ENCODE results near the gene GRAMD1B. TPM values are rescaled to one million over a fixed set of nuclear protein-coding genes. Genes with fewer than 3 reads are reported as not detected.
A peak's percentile ranks its signal among the peaks of the same experiment; 100 is the strongest.

Gene GRAMD1B
- polyA plus RNA-seq, 3 donors, result 3.2 to 13.9 (median 3.3) TPM

GRCh38 chr11:123479048-123479837, 49.2 kb downstream of the GRAMD1B start:
- H3K27me3 Mint-ChIP-seq (ENCODE audit: low read depth in 3 of 3), result no peaks in the 10 kb centered on the region
- under 1% methylated on average over 11 of the region's 12 CpGs for WGBS (ENCODE audit: insufficient coverage)
- H3K4me1 Mint-ChIP-seq, result peaks cover 76% of the 10 kb centered on the region
- Histone ChIP-seq H3K9ac (ENCODE audit: insufficient read depth, low read length, poor library complexity, severe bottlenecking) (peak overlapping the region; percentile 29), H3K27me3 (ENCODE audit: control insufficient read depth in 2 of 2, insufficient read depth in 2 of 2, low read length in 2 of 2) (no peaks in the 10 kb centered on the region), H2AFZ (ENCODE audit: insufficient read depth, low read depth, low read length, poor library complexity, severe bottlenecking) (peak overlapping the region; percentile 70), H3K79me2 (ENCODE audit: insufficient read depth, low read length) (peaks cover 49% of the 10 kb centered on the region), H3K4me3 (replicated peaks in 1 of 3; ENCODE audit: low read depth in 2 of 3, low read length in 3 of 3) (peak overlapping the region; percentile 19 to 78 (median 74)), H4K20me1 (ENCODE audit: insufficient read depth, low read length) (peaks cover 7% of the 10 kb centered on the region), H3K27ac (ENCODE audit: low read depth in 1 of 2, low read length in 2 of 2) (peak overlapping the region; percentile 26 to 73), H3K36me3 (replicated peaks in 1 of 2; ENCODE audit: control insufficient read depth in 1 of 2, insufficient read depth in 2 of 2, low read length in 2 of 2) (peaks cover 0 to 17% of the 10 kb centered on the region in 2 donors), H3K4me2 (replicated peaks; ENCODE audit: extremely low read depth, low read length, poor library complexity, severe bottlenecking) (peak overlapping the region; percentile 74), H3K9me3 (replicated peaks in 1 of 2; ENCODE audit: control insufficient read depth in 1 of 2, insufficient read depth in 1 of 2, low read length in 2 of 2) (no peaks in the 10 kb centered on the region), H3K4me1 (ENCODE audit: control insufficient read depth in 1 of 2, insufficient read depth in 2 of 2, low read length in 2 of 2) (peaks cover 52 to 57% of the 10 kb centered on the region in 2 donors)
- peak; percentile 56 to 62 (median 61) for DNase-seq
- peaks cover 27 to 29% of the 10 kb centered on the region in 2 donors for H3K36me3 Mint-ChIP-seq
- H3K27ac Mint-ChIP-seq, result peak overlapping the region; percentile 77 to 94 (median 87)
- peaks cover 0 to 3% (median 0%) of the 10 kb centered on the region in 7 donors for H3K9me3 Mint-ChIP-seq
- intact Hi-C loops (cut with micrococcal nuclease), result loop anchor here (2.0 to 5.0 kb wide), 4 partner anchors 72 to 177 kb away; no protein-coding TSS in a partner anchor
- peak overlapping the region; percentile 54 to 83 for H3K4me3 Mint-ChIP-seq
- no peak for TF ChIP-seq CTCF (IDR thresholded peaks at IDR 0.05)

- Histone ChIP-seq H2AFZ (ENCODE audit: insufficient read depth, low read depth, low read length, poor library complexity, severe bottlenecking) (peak overlapping the region; percentile 25), H3K9ac (ENCODE audit: insufficient read depth, low read length, poor library complexity, severe bottlenecking) (no peak overlapping the region), H3K9me3 (replicated peaks in 1 of 2; ENCODE audit: control insufficient read depth in 1 of 2, insufficient read depth in 1 of 2, low read length in 2 of 2) (no peaks in the 10 kb centered on the region), H3K27me3 (ENCODE audit: control insufficient read depth in 2 of 2, insufficient read depth in 2 of 2, low read length in 2 of 2) (no peaks in the 10 kb centered on the region), H3K36me3 (replicated peaks in 1 of 2; ENCODE audit: control insufficient read depth in 1 of 2, insufficient read depth in 2 of 2, low read length in 2 of 2) (peaks cover 0 to 17% of the 10 kb centered on the region in 2 donors), H3K79me2 (ENCODE audit: insufficient read depth, low read length) (peaks cover 55% of the 10 kb centered on the region), H3K4me1 (ENCODE audit: control insufficient read depth in 1 of 2, insufficient read depth in 2 of 2, low read length in 2 of 2) (peaks cover 48 to 53% of the 10 kb centered on the region in 2 donors), H3K4me3 (replicated peaks in 1 of 3; ENCODE audit: low read depth in 2 of 3, low read length in 3 of 3) (no peak overlapping the region), H3K4me2 (replicated peaks; ENCODE audit: extremely low read depth, low read length, poor library complexity, severe bottlenecking) (no peak overlapping the region), H4K20me1 (ENCODE audit: insufficient read depth, low read length) (peaks cover 15% of the 10 kb centered on the region), H3K27ac (ENCODE audit: low read depth in 1 of 2, low read length in 2 of 2) (peak overlapping the region in 1 of 2 donors; percentile 48)
- no peak for TF ChIP-seq CTCF (IDR thresholded peaks at IDR 0.05)
- peak overlapping the region; percentile 18 to 88 (median 69) for H3K27ac Mint-ChIP-seq
- peaks cover 73% of the 10 kb centered on the region for H3K4me1 Mint-ChIP-seq
- intact Hi-C loops (cut with micrococcal nuclease), result no loop called here
- DNase-seq, result no peak
- peaks cover 32 to 36% of the 10 kb centered on the region in 2 donors for H3K36me3 Mint-ChIP-seq
- WGBS (ENCODE audit: insufficient coverage), result 0% methylated on average over 1 of the region's 4 CpGs
- peaks cover 0 to 2% (median 0%) of the 10 kb centered on the region in 3 donors for H3K27me3 Mint-ChIP-seq (ENCODE audit: low read depth in 3 of 3)
- peaks cover 0 to 3% (median 0%) of the 10 kb centered on the region in 7 donors for H3K9me3 Mint-ChIP-seq
- H3K4me3 Mint-ChIP-seq, result no peak overlapping the region
Observed at GRCh38 chr11:123480290-123480815, 50.3 kb downstream of the GRAMD1B start.

Data from CD14-positive monocyte (primary cell).